Lung (tissue), 12 donors: Measurements from ENCODE around the gene SMIM7. TPM values are rescaled to one million over a fixed set of nuclear protein-coding genes. Genes with fewer than 3 reads are reported as not detected.

Source experiments
- ATAC-seq: fragments of 200-7000 bp; cut with Tn5 transposase; one replicate; pipeline ENCODE4 v1.9.1; 2020; ENCODE audit warnings: moderate number of reproducible peaks; ENCODE audit not compliant: insufficient read depth, low FRiP score
- DNase-seq, 3 donors: peaks; one replicate each; pipeline ENCODE4 v3.0.0-alpha.2; 2013 to 2017
- H3K27ac ChIP-seq, 2 donors: one replicate each; pipeline ENCODE4 v1.5.1; 2013; ENCODE audit warnings: mild to moderate bottlenecking in 2 of 2, moderate library complexity in 2 of 2, control low read depth in 1 of 2, inconsistent platforms in 1 of 2, low read depth in 1 of 2, low read length in 1 of 2
- H3K27me3 ChIP-seq, 3 donors: one replicate each; pipeline ENCODE4 v1.5.1; 2013; ENCODE audit warnings: low read length in 2 of 3; ENCODE audit not compliant: control insufficient read depth in 3 of 3, insufficient read depth in 3 of 3
- H3K36me3 ChIP-seq, 4 donors: one replicate each; pipeline ENCODE4 v1.5.1; 2013; ENCODE audit warnings: low read length in 4 of 4, mild to moderate bottlenecking in 1 of 4, moderate library complexity in 1 of 4; ENCODE audit not compliant: control insufficient read depth in 4 of 4, insufficient read depth in 4 of 4
- H3K4me1 ChIP-seq, 5 donors: one replicate each; pipeline ENCODE4 v1.5.1; 2013; ENCODE audit warnings: low read length in 5 of 5, mild to moderate bottlenecking in 2 of 5, moderate library complexity in 1 of 5; ENCODE audit not compliant: control insufficient read depth in 5 of 5, insufficient read depth in 5 of 5
- H3K4me3 ChIP-seq: one replicate; pipeline ENCODE4 v1.5.1; 2013; ENCODE audit warnings: mild to moderate bottlenecking, control low read depth, moderate library complexity
- H3K9ac ChIP-seq, 2 donors: one replicate each; pipeline ENCODE4 v1.5.1; 2013; ENCODE audit warnings: low read length in 2 of 2, control low read depth in 1 of 2; ENCODE audit not compliant: insufficient read depth in 1 of 2
- H3K9me3 ChIP-seq, 4 donors: one replicate each; pipeline ENCODE4 v1.5.1; 2013; ENCODE audit warnings: low read length in 3 of 4, mild to moderate bottlenecking in 1 of 4, moderate library complexity in 1 of 4; ENCODE audit not compliant: control insufficient read depth in 4 of 4, insufficient read depth in 3 of 4
- WGBS, 2 donors: extraction: QIAGEN DNeasy Blood & Tissue Kit; methylation state at CpG; one replicate each; pipeline ENCODE4 v1.1.7; 2013; 5-methylcytosine and 5-hydroxymethylcytosine counted together
- polyA plus RNA-seq, 2 donors: library from polyadenylated mRNA; stranded (reverse); fragments of 200-250 nt; gene quantifications; one replicate each; pipeline ENCODE4 v1.2.1, GENCODE V29; 2013
- total RNA-seq, 2 donors: library from RNA; depleted of rRNA in 1 of 2; stranded (reverse); fragments of >200 nt in 1 of 2; gene quantifications; one replicate each; pipeline ENCODE4 v1.2.1, GENCODE V29; 2014 to 2021
- TF ChIP-seq, protein P1 (sequence below): IDR thresholded peaks from 2 replicates; pipeline ENCODE4 v1.5.1; 2012; ENCODE audit warnings: mild to moderate bottlenecking; ENCODE audit errors: control extremely low read depth, extremely low read depth
- donor health status: control.
- donor health status: control.
- donor health status: Bipolar disorder and iron deficiency.
- donor health status: healthy.
- donor health status: DM: yes; HTN: yes; CAD: no.

SMIM7 gene
- total and polyA plus RNA-seq, 4 donors = 68.0 to 86.3 (median 78.8) TPM

DNA sequence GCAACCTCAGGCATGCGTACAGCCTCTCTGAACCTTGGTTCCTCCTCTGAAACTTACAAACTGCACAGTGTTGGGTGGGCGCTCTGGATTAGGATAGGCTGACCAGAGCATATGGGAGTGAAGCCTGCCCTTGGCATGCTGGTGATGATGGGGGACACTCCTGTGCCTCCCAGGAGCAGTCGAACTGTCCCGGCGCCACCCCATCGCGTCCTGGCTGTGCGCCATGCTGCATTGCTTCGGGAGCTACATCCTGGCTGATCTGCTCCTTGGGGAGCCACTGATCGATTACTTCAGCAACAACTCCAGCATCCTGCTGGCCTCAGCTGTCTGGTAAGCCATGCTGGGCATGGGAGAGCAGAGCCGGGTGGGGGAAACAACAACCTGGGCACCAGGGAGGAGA, 19.9 kb upstream of the SMIM7 start:
- DNase-seq = no peak
- Histone ChIP-seq H3K4me1 (no peaks in the 10 kb centered on the region), H3K9ac (no peak overlapping the region), H3K4me3 (no peak overlapping the region), H3K27me3 (no peaks in the 10 kb centered on the region), H3K36me3 (peaks cover 0 to 10% (median 3%) of the 10 kb centered on the region in 4 donors), H3K27ac (no peak overlapping the region), H3K9me3 (peaks cover 0 to 7% (median 2%) of the 10 kb centered on the region in 4 donors)
- TF ChIP-seq, protein P1, sequence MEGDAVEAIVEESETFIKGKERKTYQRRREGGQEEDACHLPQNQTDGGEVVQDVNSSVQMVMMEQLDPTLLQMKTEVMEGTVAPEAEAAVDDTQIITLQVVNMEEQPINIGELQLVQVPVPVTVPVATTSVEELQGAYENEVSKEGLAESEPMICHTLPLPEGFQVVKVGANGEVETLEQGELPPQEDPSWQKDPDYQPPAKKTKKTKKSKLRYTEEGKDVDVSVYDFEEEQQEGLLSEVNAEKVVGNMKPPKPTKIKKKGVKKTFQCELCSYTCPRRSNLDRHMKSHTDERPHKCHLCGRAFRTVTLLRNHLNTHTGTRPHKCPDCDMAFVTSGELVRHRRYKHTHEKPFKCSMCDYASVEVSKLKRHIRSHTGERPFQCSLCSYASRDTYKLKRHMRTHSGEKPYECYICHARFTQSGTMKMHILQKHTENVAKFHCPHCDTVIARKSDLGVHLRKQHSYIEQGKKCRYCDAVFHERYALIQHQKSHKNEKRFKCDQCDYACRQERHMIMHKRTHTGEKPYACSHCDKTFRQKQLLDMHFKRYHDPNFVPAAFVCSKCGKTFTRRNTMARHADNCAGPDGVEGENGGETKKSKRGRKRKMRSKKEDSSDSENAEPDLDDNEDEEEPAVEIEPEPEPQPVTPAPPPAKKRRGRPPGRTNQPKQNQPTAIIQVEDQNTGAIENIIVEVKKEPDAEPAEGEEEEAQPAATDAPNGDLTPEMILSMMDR = no peak
- WGBS, 2 donors = 95 to 98% methylated on average over 11 of the region's 11 CpGs
- no peak for ATAC-seq

DNA sequence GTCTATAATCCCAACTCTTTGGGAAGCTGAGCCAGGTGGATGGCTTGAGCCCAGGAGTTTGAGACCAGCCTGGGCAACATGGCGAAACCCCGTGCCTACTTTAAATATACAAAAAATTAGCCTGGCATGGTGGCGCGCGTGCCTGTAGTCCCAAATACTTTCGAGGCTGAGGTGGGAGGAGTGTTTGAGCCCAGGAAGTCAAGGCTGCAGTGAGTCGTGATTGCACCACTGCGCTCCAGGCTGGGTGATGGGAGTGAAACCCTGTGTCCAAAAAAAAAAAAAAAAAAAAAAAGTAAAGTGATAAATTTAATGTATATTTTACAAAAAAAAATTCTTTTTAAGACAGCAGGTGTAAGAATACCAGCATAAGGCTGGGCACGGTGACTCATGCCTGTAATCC, 18.6 kb upstream of the SMIM7 start:
- 91 to 92% methylated on average over 9 of the region's 9 CpGs for WGBS, 2 donors
- H3K4me3 ChIP-seq = no peak overlapping the region
- H3K4me1 ChIP-seq = no peaks in the 10 kb centered on the region
- ATAC-seq = no peak
- H3K36me3 ChIP-seq = peaks cover 0 to 10% (median 3%) of the 10 kb centered on the region in 4 donors
- TF ChIP-seq, protein P1 = no peak
- H3K9me3 ChIP-seq = peaks cover 0 to 7% (median 2%) of the 10 kb centered on the region in 4 donors
- H3K27ac ChIP-seq = no peak overlapping the region
- no peaks in the 10 kb centered on the region for H3K27me3 ChIP-seq
- DNase-seq = no peak
- H3K9ac ChIP-seq = no peak overlapping the region

DNA sequence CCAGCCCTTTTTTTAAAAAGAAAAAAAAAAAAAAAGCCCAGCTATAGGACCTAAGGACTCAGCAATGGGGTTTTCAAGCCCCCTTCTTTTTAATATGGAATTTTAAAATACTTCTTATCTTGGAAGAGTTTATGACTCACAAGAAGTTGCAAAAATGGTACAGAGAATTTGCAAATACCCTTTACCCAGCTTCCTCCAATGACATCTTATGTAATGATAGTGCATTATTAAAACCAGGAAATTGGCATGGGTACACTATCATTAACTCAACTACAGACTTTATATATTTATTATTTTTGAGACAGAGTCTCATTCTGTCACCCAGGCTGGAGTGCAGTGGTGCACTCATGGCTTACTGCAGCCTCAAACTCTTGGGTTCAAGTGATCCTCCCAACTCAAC, 17.1 kb upstream of the SMIM7 start:
- no peak for ATAC-seq
- Histone ChIP-seq H3K9me3 (peaks cover 0 to 7% (median 2%) of the 10 kb centered on the region in 4 donors), H3K27ac (no peak overlapping the region), H3K36me3 (peaks cover 0 to 10% (median 3%) of the 10 kb centered on the region in 4 donors), H3K4me3 (no peak overlapping the region), H3K27me3 (no peaks in the 10 kb centered on the region), H3K9ac (no peak overlapping the region), H3K4me1 (no peaks in the 10 kb centered on the region)
- no peak for DNase-seq
- TF ChIP-seq, protein P1 = no peak
